GM13977 (cell line): ENCODE data around the gene RBKS.

Source experiments
- DNase-seq: peaks from one replicate; pipeline ENCODE4 v3.0.0; 2012; ENCODE audit warnings: low spot score
- in situ Hi-C: fragments of 300-500 bp; cut with MboI; formaldehyde crosslinking; loops from one replicate; pipeline ENCODE4 v1.12.0; 2022; ENCODE audit warnings: low sequenced_read_pairs, low pct_unique_long_range_greater_than_20kb, mixed read lengths, inconsistent platforms; ENCODE audit not compliant: unreplicated experiment
- TF ChIP-seq, protein P1 (sequence below): IDR thresholded peaks from 2 replicates; pipeline ENCODE4 v1.5.1; 2012; ENCODE audit warnings: mild to moderate bottlenecking, control low read depth; ENCODE audit not compliant: insufficient read depth; ENCODE audit errors: extremely low read depth, missing control alignments

Gene RBKS

DNA sequence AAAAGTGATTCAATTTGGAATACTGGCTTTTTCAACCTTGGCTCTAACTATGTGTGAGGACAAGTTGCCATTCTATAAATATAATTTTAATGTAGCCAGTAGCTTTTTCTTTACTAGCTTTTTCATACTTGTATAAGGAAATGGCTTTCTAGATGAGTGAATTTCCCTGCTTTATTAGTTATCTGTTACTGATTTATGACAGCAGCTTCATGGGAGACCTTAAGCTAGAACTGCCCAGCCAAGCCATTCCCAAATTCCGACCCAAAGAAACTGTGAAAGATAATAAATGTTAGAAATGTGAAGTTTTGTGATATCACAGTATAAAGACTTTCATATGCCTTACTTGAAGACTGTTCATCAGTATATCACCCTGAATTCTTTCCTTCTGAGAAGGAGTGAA, 32.7 kb upstream of the RBKS start:
- no peak for DNase-seq
- TF ChIP-seq, protein P1, sequence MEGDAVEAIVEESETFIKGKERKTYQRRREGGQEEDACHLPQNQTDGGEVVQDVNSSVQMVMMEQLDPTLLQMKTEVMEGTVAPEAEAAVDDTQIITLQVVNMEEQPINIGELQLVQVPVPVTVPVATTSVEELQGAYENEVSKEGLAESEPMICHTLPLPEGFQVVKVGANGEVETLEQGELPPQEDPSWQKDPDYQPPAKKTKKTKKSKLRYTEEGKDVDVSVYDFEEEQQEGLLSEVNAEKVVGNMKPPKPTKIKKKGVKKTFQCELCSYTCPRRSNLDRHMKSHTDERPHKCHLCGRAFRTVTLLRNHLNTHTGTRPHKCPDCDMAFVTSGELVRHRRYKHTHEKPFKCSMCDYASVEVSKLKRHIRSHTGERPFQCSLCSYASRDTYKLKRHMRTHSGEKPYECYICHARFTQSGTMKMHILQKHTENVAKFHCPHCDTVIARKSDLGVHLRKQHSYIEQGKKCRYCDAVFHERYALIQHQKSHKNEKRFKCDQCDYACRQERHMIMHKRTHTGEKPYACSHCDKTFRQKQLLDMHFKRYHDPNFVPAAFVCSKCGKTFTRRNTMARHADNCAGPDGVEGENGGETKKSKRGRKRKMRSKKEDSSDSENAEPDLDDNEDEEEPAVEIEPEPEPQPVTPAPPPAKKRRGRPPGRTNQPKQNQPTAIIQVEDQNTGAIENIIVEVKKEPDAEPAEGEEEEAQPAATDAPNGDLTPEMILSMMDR, result no peak
- in situ Hi-C loops, result no loop called here

DNA sequence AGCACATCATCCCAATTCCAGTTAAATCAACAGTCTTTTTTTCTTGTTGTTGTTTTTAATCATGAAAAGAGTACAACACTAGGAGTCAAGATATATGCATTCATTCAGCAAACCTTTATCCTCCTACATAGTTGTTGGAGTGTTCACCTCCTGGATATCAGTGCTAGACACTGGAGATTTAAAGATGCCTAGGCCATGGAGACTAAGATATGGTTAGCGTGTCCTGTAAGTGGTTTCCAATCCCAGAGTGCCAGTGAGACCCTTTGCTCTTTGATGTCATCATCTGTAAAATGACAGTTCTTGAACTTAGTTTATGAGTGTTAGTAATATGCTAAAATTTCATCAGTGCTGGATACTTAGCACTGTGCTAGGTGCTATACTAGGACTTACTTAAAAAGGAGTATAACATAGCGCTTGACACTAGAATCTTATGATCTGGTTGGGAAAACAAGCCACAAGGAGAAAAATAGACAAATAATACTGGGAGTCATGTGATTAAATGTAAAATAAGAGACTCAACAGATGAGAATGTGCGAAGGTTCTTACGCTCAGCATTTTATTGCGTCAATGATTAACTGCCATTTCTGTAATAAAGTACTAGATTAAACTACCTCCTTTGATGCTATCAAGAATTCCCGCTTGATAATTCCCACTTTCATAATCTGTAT, 31.8 kb upstream of the RBKS start:
- TF ChIP-seq, protein P1, result no peak
- in situ Hi-C loops, result no loop called here
- DNase-seq, result no peak

DNA sequence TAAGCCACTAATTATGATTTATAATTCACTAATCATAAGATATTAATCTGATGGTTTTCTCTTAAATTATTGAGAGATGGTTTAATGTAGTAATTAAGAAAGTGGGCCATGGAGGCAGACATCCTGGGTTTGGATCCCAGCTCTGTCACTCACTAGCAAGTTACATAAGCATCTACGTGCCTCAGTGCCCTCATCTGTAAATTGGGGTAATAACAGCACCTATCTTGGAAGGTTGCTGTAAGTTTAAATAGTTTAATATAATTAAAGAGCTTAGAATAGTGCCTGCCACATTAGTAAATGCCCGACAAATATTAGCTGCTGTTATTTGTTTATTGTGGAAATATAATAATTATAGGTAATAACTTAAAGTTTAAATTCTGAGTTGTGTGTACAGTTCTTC, 31.2 kb upstream of the RBKS start:
- TF ChIP-seq, protein P1, result no peak
- no peak for DNase-seq
- in situ Hi-C loops, result no loop called here

DNA sequence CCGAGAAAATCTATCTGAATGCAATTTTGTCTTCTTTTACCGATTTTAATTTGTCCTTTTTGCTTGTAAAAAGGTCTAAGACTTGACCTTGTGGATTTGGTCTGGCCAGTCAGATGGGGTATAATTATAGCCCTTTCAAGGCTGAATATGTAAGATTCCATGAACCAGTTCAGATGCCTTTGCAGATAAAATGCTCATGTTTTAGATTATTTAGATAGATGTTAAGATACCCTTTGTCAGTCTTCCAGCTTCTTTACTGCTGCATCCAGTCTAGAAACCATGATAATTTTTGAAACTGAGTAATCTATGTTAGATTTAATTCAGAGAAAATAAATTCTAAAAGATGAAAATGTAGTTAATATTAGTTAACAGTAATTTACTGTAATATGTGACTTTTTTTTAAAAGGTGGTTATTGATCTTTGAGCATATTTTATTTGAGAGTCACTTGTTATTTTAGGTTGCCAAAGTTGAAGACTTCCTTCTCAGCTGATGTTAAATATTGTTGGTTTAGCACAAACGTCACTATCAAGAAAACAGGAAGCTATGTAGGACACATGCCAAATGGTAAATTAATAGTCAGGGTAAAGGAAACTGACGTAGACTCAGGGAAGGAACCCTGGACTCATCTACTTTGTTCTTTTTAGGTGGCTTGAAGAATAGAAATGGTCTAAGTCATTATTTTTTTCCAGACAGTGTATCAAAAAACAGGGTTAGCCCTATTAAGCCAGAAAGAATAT, 30.1 kb upstream of the RBKS start:
- no peak for DNase-seq
- in situ Hi-C loops, result no loop called here
- TF ChIP-seq, protein P1, result no peak

DNA sequence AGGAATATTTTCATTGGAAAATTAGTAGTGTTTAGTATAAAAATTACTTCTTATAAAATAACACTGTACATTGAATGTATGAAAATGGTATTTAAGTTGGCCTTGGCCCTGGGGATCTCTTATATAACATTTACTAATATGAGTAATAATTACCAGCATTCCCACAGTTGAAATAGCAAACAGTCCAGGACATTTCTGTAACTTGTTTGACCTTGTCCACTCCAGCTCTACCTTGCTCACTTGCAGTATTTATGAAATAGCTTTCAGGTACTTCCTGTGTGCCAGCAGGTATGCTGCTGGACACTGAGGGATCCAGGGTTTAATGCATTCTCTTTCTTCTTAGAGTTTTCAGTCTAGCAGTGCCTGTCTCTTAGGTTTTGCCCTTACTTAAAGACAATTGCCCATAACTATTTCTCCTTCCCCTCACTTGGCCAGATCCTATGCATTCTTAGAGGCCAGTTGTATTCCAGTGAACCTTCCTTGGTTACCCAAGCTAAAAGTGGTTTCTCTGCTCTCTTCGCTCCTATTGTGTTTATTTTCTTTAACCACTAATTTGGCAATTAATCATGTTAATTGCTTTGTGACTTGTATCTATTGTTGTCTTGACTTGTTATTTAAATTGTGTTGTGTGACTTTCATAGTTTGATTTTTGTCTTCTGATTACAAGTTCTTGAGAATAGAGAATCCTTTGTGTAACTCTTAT, 26.3 kb upstream of the RBKS start:
- TF ChIP-seq, protein P1, result no peak
- in situ Hi-C loops, result no loop called here
- no peak for DNase-seq

DNA sequence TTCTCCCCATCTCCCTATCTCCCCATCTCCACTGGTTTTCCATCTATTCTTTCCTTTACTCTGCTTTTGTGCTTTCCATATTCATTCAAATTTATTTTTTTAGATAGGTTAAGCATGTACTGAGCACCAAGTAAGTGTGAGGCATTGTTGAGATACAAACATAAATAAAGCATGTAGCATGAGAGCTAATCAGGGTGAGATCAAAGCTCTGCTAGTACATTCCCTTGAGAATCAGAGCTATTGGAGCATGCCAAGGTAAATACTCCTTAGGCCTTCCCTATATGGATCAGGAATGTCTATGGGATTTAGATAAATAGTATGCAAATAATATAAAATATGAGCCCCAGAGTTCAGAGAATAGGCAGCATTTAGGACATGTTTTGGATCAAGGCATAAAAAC, 25.7 kb upstream of the RBKS start:
- DNase-seq, result no peak
- in situ Hi-C loops, result no loop called here
- TF ChIP-seq, protein P1, result no peak
